Stimulated activated CD8-positive, alpha-beta memory T cell treated with anti-CD3 and anti-CD28 coated beads, Interleukin-15, amount 100 ng/mL, for 1 hour (primary cell): Measurements from ENCODE around the gene KIF13A.
"Not testable (repeated sequence)": the region's sequence is repeated elsewhere in the genome, so short reads cannot be mapped to it uniquely, and the experiment has no call there.

ENCODE experiments used
- DNase-seq: peaks from one replicate; pipeline ENCODE4 v3.0.0-alpha.2; 2020; ENCODE audit warnings: low read depth

Gene KIF13A

GRCh38 chr6:17871189-17871519, 116.3 kb downstream of the KIF13A start:
- no peak for DNase-seq

GRCh38 chr6:17870300-17871188, 116.9 kb downstream of the KIF13A start:
- DNase-seq = no peak

GRCh38 chr6:17869753-17870050, 117.7 kb downstream of the KIF13A start:
- DNase-seq = no peak

GRCh38 chr6:17869010-17869752, 118.3 kb downstream of the KIF13A start:
- no peak for DNase-seq

- no peak for DNase-seq
Observed at GRCh38 chr6:17867880-17868279, 119.6 kb downstream of the KIF13A start.

GRCh38 chr6:17866876-17867444, 120.5 kb downstream of the KIF13A start:
- DNase-seq = no peak

GRCh38 chr6:17865798-17866725, 121.4 kb downstream of the KIF13A start:
- no peak for DNase-seq

GRCh38 chr6:17865243-17865642, 122.2 kb downstream of the KIF13A start:
- DNase-seq = no peak

GRCh38 chr6:17863901-17864754, 123.3 kb downstream of the KIF13A start:
- no peak for DNase-seq

- DNase-seq = no peak
Observed at GRCh38 chr6:17861361-17861760, 126.1 kb downstream of the KIF13A start.

- DNase-seq = no peak
Observed at GRCh38 chr6:17859846-17860245, 127.6 kb downstream of the KIF13A start.

- no peak for DNase-seq
Observed at GRCh38 chr6:17858584-17858983, 128.9 kb downstream of the KIF13A start.

GRCh38 chr6:17857188-17857587, 130.2 kb downstream of the KIF13A start:
- DNase-seq = not testable (repeated sequence)

GRCh38 chr6:17856306-17856705, 131.1 kb downstream of the KIF13A start:
- no peak for DNase-seq

GRCh38 chr6:17855381-17855780, 132.1 kb downstream of the KIF13A start:
- DNase-seq = no peak

GRCh38 chr6:17853533-17853932, 133.9 kb downstream of the KIF13A start:
- DNase-seq = no peak

GRCh38 chr6:17851720-17852161, 135.7 kb downstream of the KIF13A start:
- DNase-seq = no peak

- DNase-seq = no peak
Observed at GRCh38 chr6:17851001-17851719, 136.3 kb downstream of the KIF13A start.

GRCh38 chr6:17850281-17850680, 137.2 kb downstream of the KIF13A start:
- no peak for DNase-seq

- no peak for DNase-seq
Observed at GRCh38 chr6:17847203-17847760, 140.2 kb downstream of the KIF13A start.
